GM23338 (cell line): ENCODE measurements around the gene TMEM141. TPM values are rescaled to one million over a fixed set of nuclear protein-coding genes. Genes with fewer than 3 reads are reported as not detected.
A peak's percentile ranks its signal among the peaks of the same experiment; 100 is the strongest.

ENCODE experiments used
- ATAC-seq: fragments of 200-7000 bp; cut with Tn5 transposase; 3 replicates; pipeline ENCODE4 v1.9.1; 2020
- DNase-seq: peaks from one replicate; pipeline ENCODE4 v3.0.0-alpha.2; 2015; ENCODE audit warnings: low spot score
- H2AFZ ChIP-seq: fragments of 200-600 bp; sonication (generic); 2 replicates; pipeline ENCODE4 v1.8.0; 2016; ENCODE audit warnings: antibody characterized with exemption, mild to moderate bottlenecking, moderate library complexity
- H3F3A ChIP-seq: fragments of 200-600 bp; sonication (generic); replicated peaks from 2 replicates; pipeline ENCODE4 v1.8.0; 2017; ENCODE audit warnings: antibody characterized with exemption, mixed run types, low read depth
- H3K27ac ChIP-seq: fragments of 200-600 bp; sonication (generic); 2 replicates; pipeline ENCODE4 v1.6.1; 2016; ENCODE audit warnings: low read depth
- H3K27me3 ChIP-seq: fragments of 200-600 bp; sonication (generic); 2 replicates; pipeline ENCODE4 v1.8.0; 2016; ENCODE audit warnings: mild to moderate bottlenecking, mixed run types, moderate library complexity; ENCODE audit not compliant: insufficient read depth
- H3K36me3 ChIP-seq: fragments of 200-600 bp; sonication (generic); 2 replicates; pipeline ENCODE4 v1.8.0; 2016; ENCODE audit warnings: mild to moderate bottlenecking; ENCODE audit not compliant: insufficient read depth
- H3K4me1 ChIP-seq: fragments of 200-600 bp; sonication (generic); 2 replicates; pipeline ENCODE4 v1.8.0; 2016; ENCODE audit warnings: mild to moderate bottlenecking, moderate library complexity; ENCODE audit not compliant: insufficient read depth
- H3K4me2 ChIP-seq: fragments of 200-600 bp; sonication (generic); 2 replicates; pipeline ENCODE4 v1.7.1; 2017; ENCODE audit warnings: mixed run types
- H3K4me3 ChIP-seq: fragments of 200-600 bp; sonication (generic); 2 replicates; pipeline ENCODE4 v1.6.1; 2016; ENCODE audit warnings: mixed run types
- H3K79me2 ChIP-seq: fragments of 200-600 bp; sonication (generic); replicated peaks from 2 replicates; pipeline ENCODE4 v1.8.0; 2017; ENCODE audit warnings: mild to moderate bottlenecking; ENCODE audit not compliant: insufficient read depth
- H3K9me2 ChIP-seq: fragments of 200-600 bp; sonication (generic); 2 replicates; pipeline ENCODE4 v1.8.0; 2017; ENCODE audit not compliant: insufficient read depth
- H4K20me1 ChIP-seq: fragments of 200-600 bp; sonication (generic); replicated peaks from 2 replicates; pipeline ENCODE4 v1.8.0; 2017; ENCODE audit warnings: mild to moderate bottlenecking; ENCODE audit not compliant: insufficient read depth
- H3K27ac Mint-ChIP-seq: 2 replicates; pipeline ENCODE4 v1.8.0; 2020; ENCODE audit warnings: inconsistent platforms, mild to moderate bottlenecking, moderate library complexity, mixed read lengths
- H3K27me3 Mint-ChIP-seq: 3 replicates; pipeline ENCODE4 v1.8.0; 2022; ENCODE audit warnings: low read depth, mild to moderate bottlenecking, moderate library complexity, mixed read lengths, inconsistent platforms; ENCODE audit not compliant: insufficient read depth, poor library complexity
- H3K36me3 Mint-ChIP-seq: 3 replicates; pipeline ENCODE4 v1.8.0; 2021; ENCODE audit warnings: low read depth, mild to moderate bottlenecking, inconsistent platforms, moderate library complexity, mixed read lengths
- H3K4me1 Mint-ChIP-seq: 3 replicates; pipeline ENCODE4 v1.8.0; 2020; ENCODE audit warnings: mild to moderate bottlenecking, inconsistent platforms, mixed read lengths
- H3K4me3 Mint-ChIP-seq: 3 replicates; pipeline ENCODE4 v1.8.0; 2021; ENCODE audit warnings: moderate library complexity, mild to moderate bottlenecking, inconsistent platforms, mixed read lengths
- H3K9me3 Mint-ChIP-seq: 3 replicates; pipeline ENCODE4 v1.8.0; 2020; ENCODE audit warnings: moderate library complexity, mild to moderate bottlenecking, inconsistent platforms, mixed read lengths
- CREB1 ChIP-seq: fragments of 250-450 bp; sonication (Bioruptor Pico); IDR thresholded peaks from 2 replicates; pipeline ENCODE4 v1.5.0; 2020; ENCODE audit warnings: low read depth, mild to moderate bottlenecking, moderate library complexity
- ETS1 ChIP-seq: IDR thresholded peaks from 2 replicates; pipeline ENCODE4 v1.6.1; 2016; ENCODE audit warnings: antibody characterized with exemption
- EZH2 ChIP-seq: fragments of 200-600 bp; sonication (generic); IDR thresholded peaks from one replicate; pipeline ENCODE4 v1.8.0; 2017; ENCODE audit warnings: antibody characterized with exemption, mild to moderate bottlenecking, low read depth; ENCODE audit not compliant: unreplicated experiment
- EZH2phosphoT487 ChIP-seq: fragments of 200-600 bp; sonication (generic); IDR thresholded peaks from one replicate; pipeline ENCODE4 v1.8.1; 2018; ENCODE audit warnings: antibody characterized with exemption; ENCODE audit not compliant: unreplicated experiment
- JUNB ChIP-seq: IDR thresholded peaks from one replicate; pipeline ENCODE4 v1.6.1; 2016; ENCODE audit warnings: antibody characterized with exemption; ENCODE audit not compliant: unreplicated experiment
- NANOG ChIP-seq: IDR thresholded peaks from 2 replicates; pipeline ENCODE4 v1.6.1; 2016; ENCODE audit warnings: antibody characterized with exemption, borderline replicate concordance
- POLR2AphosphoS5 ChIP-seq: IDR thresholded peaks from 2 replicates; pipeline ENCODE4 v1.6.1; 2016; ENCODE audit warnings: antibody characterized with exemption, low read depth
- STAT1 ChIP-seq: IDR thresholded peaks from one replicate; pipeline ENCODE4 v1.6.1; 2016; ENCODE audit warnings: antibody characterized with exemption; ENCODE audit not compliant: unreplicated experiment
- ZNF114 ChIP-seq: fragments of 250-450 bp; sonication (Bioruptor Pico); IDR thresholded peaks from 2 replicates; pipeline ENCODE4 v1.5.0; 2020; ENCODE audit warnings: mild to moderate bottlenecking, moderate library complexity
- ZNF331 ChIP-seq: fragments of 250-450 bp; sonication (Bioruptor Pico); IDR thresholded peaks from 2 replicates; pipeline ENCODE4 v1.5.0; 2020; ENCODE audit warnings: low read depth, mild to moderate bottlenecking, moderate library complexity
- polyA plus RNA-seq: library from polyadenylated mRNA; unstranded; fragments of >200 nt; fragmentation: Nextera tagmentation; extraction: Ambion mirVana; gene quantifications from 2 replicates; pipeline ENCODE4 v1.2.1, GENCODE V29; 2016
- total RNA-seq: library from RNA; depleted of rRNA; stranded (reverse); fragments of >200 nt; shearing (Covaris generic); gene quantifications from 2 replicates; pipeline ENCODE4 v1.2.3, GENCODE V29; 2014
- TF ChIP-seq, protein P1 (sequence below), 2 experiments: fragments of 200-600 bp in 1 of 2; sonication (generic) in 1 of 2; conservative IDR thresholded peaks; 2 replicates each; pipeline versions ENCODE4 v1.5.1 to v1.6.1; 2016 to 2017; ENCODE audit warnings: antibody characterized with exemption in 2 of 2, low read depth in 2 of 2, mild to moderate bottlenecking in 2 of 2, moderate library complexity in 1 of 2
- TF ChIP-seq, protein P2 (sequence below): IDR thresholded peaks from one replicate; pipeline ENCODE4 v1.6.1; 2018; ENCODE audit warnings: antibody characterized with exemption; ENCODE audit not compliant: unreplicated experiment

TMEM141 gene
- total and polyA plus RNA-seq, 2 experiments from 2014 or later, result 71.4 to 90.5 TPM

- Histone ChIP-seq H3K9me2 (no peaks in the 10 kb centered on the region), H3K27ac (no peak overlapping the region), H3K4me2 (no peak overlapping the region), H3K4me3 (no peak overlapping the region), H3K27me3 (no peaks in the 10 kb centered on the region), H2AFZ (no peak overlapping the region), H3K36me3 (no peaks in the 10 kb centered on the region), H3F3A (peaks cover 5% of the 10 kb centered on the region; the same call in 1 of the 2 replicates), H3K4me1 (no peaks in the 10 kb centered on the region), H3K79me2 (no peaks in the 10 kb centered on the region), H4K20me1 (peaks cover 6% of the 10 kb centered on the region)
- peaks cover 41% of the 10 kb centered on the region for H3K36me3 Mint-ChIP-seq
- no peak overlapping the region for H3K27ac Mint-ChIP-seq
- peak; percentile 18; the same call in 2 of the 3 replicates for ATAC-seq
- no peak for DNase-seq
- no peak overlapping the region for H3K4me3 Mint-ChIP-seq
- TF ChIP-seq NANOG, result no peak
- H3K4me1 Mint-ChIP-seq, result no peaks in the 10 kb centered on the region
- H3K27me3 Mint-ChIP-seq, result peaks cover 8% of the 10 kb centered on the region
- H3K9me3 Mint-ChIP-seq, result no peaks in the 10 kb centered on the region; the same call in 2 of the 3 replicates
Observed at GRCh38 chr9:136829412-136829811, 38.3 kb downstream of the TMEM141 start.

- no peak overlapping the region for H3K27ac Mint-ChIP-seq
- Histone ChIP-seq H3F3A (peaks cover 5% of the 10 kb centered on the region; the same call in 1 of the 2 replicates), H3K79me2 (no peaks in the 10 kb centered on the region), H3K36me3 (no peaks in the 10 kb centered on the region), H3K4me2 (no peak overlapping the region), H3K9me2 (no peaks in the 10 kb centered on the region), H4K20me1 (peaks cover 6% of the 10 kb centered on the region; the same call in 1 of the 2 replicates), H3K27ac (no peak overlapping the region), H2AFZ (no peak overlapping the region), H3K4me3 (no peak overlapping the region), H3K27me3 (no peaks in the 10 kb centered on the region), H3K4me1 (no peaks in the 10 kb centered on the region)
- DNase-seq (no peak), ATAC-seq (no peak)
- H3K4me1 Mint-ChIP-seq, result no peaks in the 10 kb centered on the region
- peaks cover 9% of the 10 kb centered on the region for H3K27me3 Mint-ChIP-seq
- H3K36me3 Mint-ChIP-seq, result peaks cover 38% of the 10 kb centered on the region
- no peaks in the 10 kb centered on the region; the same call in 2 of the 3 replicates for H3K9me3 Mint-ChIP-seq
- H3K4me3 Mint-ChIP-seq, result no peak overlapping the region
- TF ChIP-seq JUNB (no peak), CREB1 (no peak), STAT1 (no peak), EZH2phosphoT487 (no peak), EZH2 (no peak), ETS1 (no peak), ZNF331 (CRISPR knock-in tag) (no peak), POLR2AphosphoS5 (no peak), ZNF114 (no peak), NANOG (no peak)
- TF ChIP-seq, protein P1, sequence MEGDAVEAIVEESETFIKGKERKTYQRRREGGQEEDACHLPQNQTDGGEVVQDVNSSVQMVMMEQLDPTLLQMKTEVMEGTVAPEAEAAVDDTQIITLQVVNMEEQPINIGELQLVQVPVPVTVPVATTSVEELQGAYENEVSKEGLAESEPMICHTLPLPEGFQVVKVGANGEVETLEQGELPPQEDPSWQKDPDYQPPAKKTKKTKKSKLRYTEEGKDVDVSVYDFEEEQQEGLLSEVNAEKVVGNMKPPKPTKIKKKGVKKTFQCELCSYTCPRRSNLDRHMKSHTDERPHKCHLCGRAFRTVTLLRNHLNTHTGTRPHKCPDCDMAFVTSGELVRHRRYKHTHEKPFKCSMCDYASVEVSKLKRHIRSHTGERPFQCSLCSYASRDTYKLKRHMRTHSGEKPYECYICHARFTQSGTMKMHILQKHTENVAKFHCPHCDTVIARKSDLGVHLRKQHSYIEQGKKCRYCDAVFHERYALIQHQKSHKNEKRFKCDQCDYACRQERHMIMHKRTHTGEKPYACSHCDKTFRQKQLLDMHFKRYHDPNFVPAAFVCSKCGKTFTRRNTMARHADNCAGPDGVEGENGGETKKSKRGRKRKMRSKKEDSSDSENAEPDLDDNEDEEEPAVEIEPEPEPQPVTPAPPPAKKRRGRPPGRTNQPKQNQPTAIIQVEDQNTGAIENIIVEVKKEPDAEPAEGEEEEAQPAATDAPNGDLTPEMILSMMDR (conservative IDR thresholded peaks at IDR 0.05; ENCODE audit: low read depth in 2 of 2), result no peak
- TF ChIP-seq, protein P2, sequence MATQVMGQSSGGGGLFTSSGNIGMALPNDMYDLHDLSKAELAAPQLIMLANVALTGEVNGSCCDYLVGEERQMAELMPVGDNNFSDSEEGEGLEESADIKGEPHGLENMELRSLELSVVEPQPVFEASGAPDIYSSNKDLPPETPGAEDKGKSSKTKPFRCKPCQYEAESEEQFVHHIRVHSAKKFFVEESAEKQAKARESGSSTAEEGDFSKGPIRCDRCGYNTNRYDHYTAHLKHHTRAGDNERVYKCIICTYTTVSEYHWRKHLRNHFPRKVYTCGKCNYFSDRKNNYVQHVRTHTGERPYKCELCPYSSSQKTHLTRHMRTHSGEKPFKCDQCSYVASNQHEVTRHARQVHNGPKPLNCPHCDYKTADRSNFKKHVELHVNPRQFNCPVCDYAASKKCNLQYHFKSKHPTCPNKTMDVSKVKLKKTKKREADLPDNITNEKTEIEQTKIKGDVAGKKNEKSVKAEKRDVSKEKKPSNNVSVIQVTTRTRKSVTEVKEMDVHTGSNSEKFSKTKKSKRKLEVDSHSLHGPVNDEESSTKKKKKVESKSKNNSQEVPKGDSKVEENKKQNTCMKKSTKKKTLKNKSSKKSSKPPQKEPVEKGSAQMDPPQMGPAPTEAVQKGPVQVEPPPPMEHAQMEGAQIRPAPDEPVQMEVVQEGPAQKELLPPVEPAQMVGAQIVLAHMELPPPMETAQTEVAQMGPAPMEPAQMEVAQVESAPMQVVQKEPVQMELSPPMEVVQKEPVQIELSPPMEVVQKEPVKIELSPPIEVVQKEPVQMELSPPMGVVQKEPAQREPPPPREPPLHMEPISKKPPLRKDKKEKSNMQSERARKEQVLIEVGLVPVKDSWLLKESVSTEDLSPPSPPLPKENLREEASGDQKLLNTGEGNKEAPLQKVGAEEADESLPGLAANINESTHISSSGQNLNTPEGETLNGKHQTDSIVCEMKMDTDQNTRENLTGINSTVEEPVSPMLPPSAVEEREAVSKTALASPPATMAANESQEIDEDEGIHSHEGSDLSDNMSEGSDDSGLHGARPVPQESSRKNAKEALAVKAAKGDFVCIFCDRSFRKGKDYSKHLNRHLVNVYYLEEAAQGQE, result no peak
Observed at GRCh38 chr9:136829981-136830885, 39.1 kb downstream of the TMEM141 start.
